Measurements from ENCODE around the gene TM7SF2. TPM values are rescaled to one million over a fixed set of nuclear protein-coding genes. Genes with fewer than 3 reads are reported as not detected.

The TM7SF2 gene
- total and polyA plus RNA-seq, 2 of the 13 experiments (the other 11 are each of a cell fraction or from before 2014, with no cell fraction given) = 56.0 to 66.9 TPM

GRCh38 chr11:65111744-65112545, at the start of gene TM7SF2 (continued):
- TF ChIP-seq ZNF687 (CRISPR knock-in tag; IDR thresholded peaks at IDR 0.05) (peak; percentile 50), SOX6 (IDR thresholded peaks at IDR 0.05) (no peak), SOX6 (CRISPR knock-in tag; IDR thresholded peaks at IDR 0.05) (peak; percentile 47), KIAA2018 (CRISPR knock-in tag; IDR thresholded peaks at IDR 0.05; ENCODE audit: borderline replicate concordance) (no peak), REPIN1 (CRISPR knock-in tag; IDR thresholded peaks at IDR 0.05; ENCODE audit: borderline replicate concordance, low read depth) (peak; percentile 76), MLXIP (CRISPR knock-in tag; IDR thresholded peaks at IDR 0.05; ENCODE audit: borderline replicate concordance) (peak; percentile 58; the same call in 1 of the 2 replicates), ZNF292 (CRISPR knock-in tag; IDR thresholded peaks at IDR 0.05; ENCODE audit: borderline replicate concordance, low read depth) (no peak), ZNF337 (CRISPR knock-in tag; IDR thresholded peaks at IDR 0.05; ENCODE audit: borderline replicate concordance, low read depth) (no peak), ETV5 (CRISPR knock-in tag; IDR thresholded peaks at IDR 0.05; ENCODE audit: borderline replicate concordance) (peak; percentile 34; the same call in 1 of the 2 replicates)

All from HepG2 (cell line).